Measurements from ENCODE around the gene COL19A1. TPM values are rescaled to one million over a fixed set of nuclear protein-coding genes. Genes with fewer than 3 reads are reported as not detected.

The COL19A1 gene
- total and polyA plus RNA-seq, 2 experiments from 2014 or later, result not detected

GRCh38 chr6:70129341-70129740, 263.0 kb downstream of the COL19A1 start:
- no peak for TF ChIP-seq EZH2phosphoT487 (IDR thresholded peaks at IDR 0.05; ENCODE audit: unreplicated experiment)
- no peak for TF ChIP-seq CREB1 (CRISPR knock-in tag; IDR thresholded peaks at IDR 0.05; ENCODE audit: low read depth)
- TF ChIP-seq NANOG (IDR thresholded peaks at IDR 0.05; ENCODE audit: borderline replicate concordance), result no peak
- Histone ChIP-seq H3K4me1 (ENCODE audit: insufficient read depth) (no peaks in the 10 kb centered on the region), H3K9me2 (ENCODE audit: insufficient read depth) (0 out of 2 replicates have a peak, but pooled peaks cover 9% of the 10 kb centered on the region), H4K20me1 (replicated peaks; ENCODE audit: insufficient read depth) (no peaks in the 10 kb centered on the region), H3K79me2 (replicated peaks; ENCODE audit: insufficient read depth) (no peaks in the 10 kb centered on the region), H3F3A (replicated peaks; ENCODE audit: low read depth) (no peaks in the 10 kb centered on the region), H3K4me3 (no peak overlapping the region), H3K27me3 (ENCODE audit: insufficient read depth) (no peaks in the 10 kb centered on the region), H3K36me3 (ENCODE audit: insufficient read depth) (no peaks in the 10 kb centered on the region), H3K4me2 (no peak overlapping the region), H3K27ac (ENCODE audit: low read depth) (no peak overlapping the region), H2AFZ (no peak overlapping the region)
- Mint-ChIP-seq H3K27me3 (ENCODE audit: insufficient read depth, low read depth, poor library complexity) (no peaks in the 10 kb centered on the region), H3K9me3 (no peaks in the 10 kb centered on the region), H3K36me3 (ENCODE audit: low read depth) (no peaks in the 10 kb centered on the region), H3K27ac (no peak overlapping the region), H3K4me3 (no peak overlapping the region), H3K4me1 (no peaks in the 10 kb centered on the region)
- ATAC-seq (no peak), DNase-seq (ENCODE audit: low spot score) (no peak)

DNA sequence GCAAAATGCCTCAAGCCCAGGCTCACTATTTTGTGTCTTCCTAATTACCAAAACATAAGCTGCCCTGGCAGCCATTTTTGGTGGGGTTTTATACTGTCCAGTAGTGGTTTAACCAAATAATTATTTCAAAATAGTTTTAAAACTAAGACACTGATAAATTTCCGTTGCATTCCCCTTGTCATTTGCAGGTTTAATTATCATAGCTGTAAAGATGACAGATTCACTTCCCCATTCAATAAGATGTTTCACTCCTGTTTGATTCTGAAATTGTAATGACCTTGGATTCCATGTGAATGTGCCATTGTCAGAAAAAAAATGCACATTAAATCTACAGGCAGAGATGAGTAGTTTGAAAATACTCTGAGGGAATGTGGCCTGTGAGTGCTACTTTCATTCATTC, 264.5 kb downstream of the COL19A1 start:
- H3K27me3 Mint-ChIP-seq (ENCODE audit: insufficient read depth, low read depth, poor library complexity), result peaks cover 2% of the 10 kb centered on the region
- no peak overlapping the region for H3K4me2 ChIP-seq
- no peak for TF ChIP-seq STAT1 (IDR thresholded peaks at IDR 0.05; ENCODE audit: unreplicated experiment)
- no peak for TF ChIP-seq ZNF114 (CRISPR knock-in tag; IDR thresholded peaks at IDR 0.05)
- TF ChIP-seq CTCF (conservative IDR thresholded peaks at IDR 0.05; ENCODE audit: low read depth in 2 of 2), result no peak
- TF ChIP-seq POLR2AphosphoS5 (IDR thresholded peaks at IDR 0.05; ENCODE audit: low read depth), result no peak
- TF ChIP-seq, protein P1, sequence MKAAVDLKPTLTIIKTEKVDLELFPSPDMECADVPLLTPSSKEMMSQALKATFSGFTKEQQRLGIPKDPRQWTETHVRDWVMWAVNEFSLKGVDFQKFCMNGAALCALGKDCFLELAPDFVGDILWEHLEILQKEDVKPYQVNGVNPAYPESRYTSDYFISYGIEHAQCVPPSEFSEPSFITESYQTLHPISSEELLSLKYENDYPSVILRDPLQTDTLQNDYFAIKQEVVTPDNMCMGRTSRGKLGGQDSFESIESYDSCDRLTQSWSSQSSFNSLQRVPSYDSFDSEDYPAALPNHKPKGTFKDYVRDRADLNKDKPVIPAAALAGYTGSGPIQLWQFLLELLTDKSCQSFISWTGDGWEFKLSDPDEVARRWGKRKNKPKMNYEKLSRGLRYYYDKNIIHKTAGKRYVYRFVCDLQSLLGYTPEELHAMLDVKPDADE (IDR thresholded peaks at IDR 0.05), result no peak
- no peak for TF ChIP-seq JUNB (IDR thresholded peaks at IDR 0.05; ENCODE audit: unreplicated experiment)
- TF ChIP-seq ZNF331 (CRISPR knock-in tag; IDR thresholded peaks at IDR 0.05; ENCODE audit: low read depth), result no peak
- TF ChIP-seq EZH2 (IDR thresholded peaks at IDR 0.05; ENCODE audit: low read depth, unreplicated experiment), result no peak
- no peak for TF ChIP-seq NANOG (IDR thresholded peaks at IDR 0.05; ENCODE audit: borderline replicate concordance)
- TF ChIP-seq REST (IDR thresholded peaks at IDR 0.05; ENCODE audit: unreplicated experiment), result no peak
- TF ChIP-seq EZH2phosphoT487 (IDR thresholded peaks at IDR 0.05; ENCODE audit: unreplicated experiment), result no peak
- no peak for TF ChIP-seq CREB1 (CRISPR knock-in tag; IDR thresholded peaks at IDR 0.05; ENCODE audit: low read depth)

More for the DNA sequence above, 264.5 kb downstream of the COL19A1 start:
- no peaks in the 10 kb centered on the region for H3K36me3 Mint-ChIP-seq (ENCODE audit: low read depth)
- Histone ChIP-seq H3K9me2 (ENCODE audit: insufficient read depth) (0 out of 2 replicates have a peak, but pooled peaks cover 9% of the 10 kb centered on the region), H2AFZ (no peak overlapping the region), H3K4me3 (no peak overlapping the region), H3K27me3 (ENCODE audit: insufficient read depth) (no peaks in the 10 kb centered on the region), H3K27ac (ENCODE audit: low read depth) (no peak overlapping the region), H4K20me1 (replicated peaks; ENCODE audit: insufficient read depth) (no peaks in the 10 kb centered on the region), H3K4me1 (ENCODE audit: insufficient read depth) (peaks cover 7% of the 10 kb centered on the region), H3F3A (replicated peaks; ENCODE audit: low read depth) (no peaks in the 10 kb centered on the region), H3K79me2 (replicated peaks; ENCODE audit: insufficient read depth) (no peaks in the 10 kb centered on the region), H3K36me3 (ENCODE audit: insufficient read depth) (no peaks in the 10 kb centered on the region)
- H3K9me3 Mint-ChIP-seq, result no peaks in the 10 kb centered on the region; the same call in 2 of the 3 replicates
- peaks cover 10% of the 10 kb centered on the region; the same call in 2 of the 3 replicates for H3K4me1 Mint-ChIP-seq
- ATAC-seq (no peak), DNase-seq (ENCODE audit: low spot score) (no peak)
- H3K27ac Mint-ChIP-seq, result no peak overlapping the region
- no peak overlapping the region for H3K4me3 Mint-ChIP-seq

Measured in GM23338 (cell line).